ENCODE measurements around the gene NR0B2. TPM values are rescaled to one million over a fixed set of nuclear protein-coding genes. Genes with fewer than 3 reads are reported as not detected.

The NR0B2 gene
- total RNA-seq, 1 donor from 2014 or later, result not detected

DNA sequence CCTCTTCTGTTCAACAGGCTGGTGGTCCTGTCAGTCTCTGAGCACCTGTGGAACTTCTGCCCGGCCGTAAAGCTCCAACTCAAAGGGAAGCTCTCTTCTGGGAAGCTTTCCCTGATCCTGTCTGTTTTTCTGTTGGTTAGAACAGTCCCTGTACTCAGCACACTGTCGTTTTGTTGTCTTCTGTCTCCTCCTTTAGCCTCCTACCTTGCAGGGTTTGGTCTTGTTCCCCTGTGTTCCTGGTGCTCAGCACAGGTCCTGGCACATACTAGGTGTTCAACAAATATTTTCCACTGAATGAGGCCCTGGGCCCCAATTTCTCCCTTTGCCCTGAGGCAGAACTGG is 46.8 kb upstream of the NR0B2 start:
- Mint-ChIP-seq H3K27me3 (ENCODE audit: low read depth, unreplicated experiment) (peaks cover 20% of the 10 kb centered on the region), H3K4me1 (ENCODE audit: low read depth, unreplicated experiment) (no peaks in the 10 kb centered on the region), H3K4me3 (ENCODE audit: unreplicated experiment) (peak overlapping the region; percentile 74), H3K36me3 (ENCODE audit: low read depth, unreplicated experiment) (peaks cover 11% of the 10 kb centered on the region), H3K27ac (ENCODE audit: unreplicated experiment) (no peak overlapping the region), H3K9me3 (ENCODE audit: unreplicated experiment) (peaks cover 5% of the 10 kb centered on the region)
- H3K4me1 ChIP-seq (ENCODE audit: insufficient read depth, low read length), result peaks cover 5% of the 10 kb centered on the region
- DNase-seq (ENCODE audit: low read depth), result no peak
- H4K20me1 ChIP-seq (ENCODE audit: insufficient read depth, low read length), result no peaks in the 10 kb centered on the region
- FAIRE-seq, result no peak
- no peak overlapping the region for H3K27ac ChIP-seq (ENCODE audit: low read depth, low read length)
- H3K9ac ChIP-seq (ENCODE audit: low read length), result no peak overlapping the region
- peaks cover 26% of the 10 kb centered on the region for H3K27me3 ChIP-seq (ENCODE audit: insufficient read depth, low read length)
- no peak overlapping the region for H2AFZ ChIP-seq (ENCODE audit: low read depth, low read length)
- H3K9me3 ChIP-seq (ENCODE audit: insufficient read depth, low read depth, low read length), result no peaks in the 10 kb centered on the region
- no peak overlapping the region for H3K4me3 ChIP-seq (ENCODE audit: insufficient read depth, low read depth, low read length)
- TF ChIP-seq, protein P1, sequence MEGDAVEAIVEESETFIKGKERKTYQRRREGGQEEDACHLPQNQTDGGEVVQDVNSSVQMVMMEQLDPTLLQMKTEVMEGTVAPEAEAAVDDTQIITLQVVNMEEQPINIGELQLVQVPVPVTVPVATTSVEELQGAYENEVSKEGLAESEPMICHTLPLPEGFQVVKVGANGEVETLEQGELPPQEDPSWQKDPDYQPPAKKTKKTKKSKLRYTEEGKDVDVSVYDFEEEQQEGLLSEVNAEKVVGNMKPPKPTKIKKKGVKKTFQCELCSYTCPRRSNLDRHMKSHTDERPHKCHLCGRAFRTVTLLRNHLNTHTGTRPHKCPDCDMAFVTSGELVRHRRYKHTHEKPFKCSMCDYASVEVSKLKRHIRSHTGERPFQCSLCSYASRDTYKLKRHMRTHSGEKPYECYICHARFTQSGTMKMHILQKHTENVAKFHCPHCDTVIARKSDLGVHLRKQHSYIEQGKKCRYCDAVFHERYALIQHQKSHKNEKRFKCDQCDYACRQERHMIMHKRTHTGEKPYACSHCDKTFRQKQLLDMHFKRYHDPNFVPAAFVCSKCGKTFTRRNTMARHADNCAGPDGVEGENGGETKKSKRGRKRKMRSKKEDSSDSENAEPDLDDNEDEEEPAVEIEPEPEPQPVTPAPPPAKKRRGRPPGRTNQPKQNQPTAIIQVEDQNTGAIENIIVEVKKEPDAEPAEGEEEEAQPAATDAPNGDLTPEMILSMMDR (IDR thresholded peaks at IDR 0.05; ENCODE audit: insufficient read depth, low read depth, low read length), result no peak
- TF ChIP-seq EZH2 (IDR thresholded peaks at IDR 0.05; ENCODE audit: insufficient read depth, low read length), result no peak
- no peaks in the 10 kb centered on the region for H3K36me3 ChIP-seq (ENCODE audit: insufficient read depth, low read length)
- H3K4me2 ChIP-seq (ENCODE audit: low read length), result peak overlapping the region; percentile 44
- no peaks in the 10 kb centered on the region for H3K79me2 ChIP-seq (ENCODE audit: insufficient read depth, low read length)

DNA sequence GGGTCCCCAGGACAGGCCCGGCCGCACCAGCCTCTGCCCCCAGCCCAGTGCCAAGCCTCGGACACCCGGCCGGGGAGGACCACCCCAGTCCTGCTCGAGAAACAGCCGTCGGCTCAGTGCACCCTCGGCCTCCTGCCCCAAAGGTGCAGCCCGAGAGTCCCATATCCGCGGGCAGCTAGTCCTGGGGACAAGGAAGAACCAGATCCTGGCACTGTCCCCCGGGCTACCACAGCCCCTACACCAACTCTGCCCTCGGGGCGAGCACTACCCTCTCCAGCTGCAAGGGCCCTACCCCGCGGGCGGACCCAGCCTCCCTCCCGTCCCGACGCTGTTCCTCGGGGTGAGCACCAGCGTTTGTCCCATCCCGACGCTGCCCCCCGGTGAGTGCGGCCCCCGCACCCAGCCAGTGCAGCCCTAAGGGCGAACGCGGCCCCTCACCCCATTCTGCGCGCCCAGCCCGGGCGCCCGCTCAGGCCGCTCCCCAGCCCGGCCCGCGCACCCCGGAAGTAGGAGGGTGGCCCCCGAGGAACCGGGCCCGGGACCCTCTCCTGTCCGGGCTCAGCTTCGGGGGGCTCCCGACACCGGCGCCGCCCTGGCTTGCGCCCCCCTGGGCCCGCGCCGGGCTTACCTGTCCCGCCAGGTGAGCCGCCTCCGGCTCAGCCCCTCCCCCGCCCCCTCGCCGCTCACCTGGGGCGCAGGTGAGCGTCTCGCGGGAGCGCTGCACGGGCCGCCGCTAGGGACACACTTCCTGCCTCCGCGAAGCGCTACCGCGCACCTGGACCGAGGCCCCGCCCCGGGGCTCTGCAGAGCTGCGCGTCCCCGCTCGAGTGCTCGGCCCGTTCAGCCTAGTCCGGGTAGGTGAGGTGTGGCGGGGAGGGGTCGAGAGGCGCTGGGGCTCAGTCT is 46.2 kb upstream of the NR0B2 start, which contains the start of gene KDF1:
TSS of gene KDF1 (minus strand) at position 747 of the 903 bp plus-strand sequence. CDS start 8,088 bp downstream, outside the sequence.
- Histone ChIP-seq H3K9ac (ENCODE audit: low read length) (no peak within 1 kb of the TSS), H2AFZ (ENCODE audit: low read depth, low read length) (peak within 1 kb of the TSS; percentile 52), H3K4me1 (ENCODE audit: insufficient read depth, low read length) (peaks cover 5% of the 10 kb centered on the region), H3K27ac (ENCODE audit: low read depth, low read length) (no peak within 1 kb of the TSS), H3K4me2 (ENCODE audit: low read length) (peak within 1 kb of the TSS; percentile 44), H3K79me2 (ENCODE audit: insufficient read depth, low read length) (no peaks in the 10 kb centered on the region), H3K36me3 (ENCODE audit: insufficient read depth, low read length) (no peaks in the 10 kb centered on the region), H4K20me1 (ENCODE audit: insufficient read depth, low read length) (no peaks in the 10 kb centered on the region), H3K9me3 (ENCODE audit: insufficient read depth, low read depth, low read length) (no peaks in the 10 kb centered on the region), H3K27me3 (ENCODE audit: insufficient read depth, low read length) (peaks cover 26% of the 10 kb centered on the region), H3K4me3 (ENCODE audit: insufficient read depth, low read depth, low read length) (no peak within 1 kb of the TSS)
- Mint-ChIP-seq H3K4me3 (ENCODE audit: unreplicated experiment) (peak within 1 kb of the TSS; percentile 74), H3K4me1 (ENCODE audit: low read depth, unreplicated experiment) (no peaks in the 10 kb centered on the region), H3K27ac (ENCODE audit: unreplicated experiment) (no peak within 1 kb of the TSS), H3K27me3 (ENCODE audit: low read depth, unreplicated experiment) (peaks cover 20% of the 10 kb centered on the region), H3K9me3 (ENCODE audit: unreplicated experiment) (peaks cover 5% of the 10 kb centered on the region), H3K36me3 (ENCODE audit: low read depth, unreplicated experiment) (peaks cover 11% of the 10 kb centered on the region)
- DNase-seq (ENCODE audit: low read depth) (no peak), FAIRE-seq (no peak)
- TF ChIP-seq, protein P1 (IDR thresholded peaks at IDR 0.05; ENCODE audit: insufficient read depth, low read depth, low read length), result no peak
- TF ChIP-seq EZH2 (IDR thresholded peaks at IDR 0.05; ENCODE audit: insufficient read depth, low read length), result peak; percentile 100

DNA sequence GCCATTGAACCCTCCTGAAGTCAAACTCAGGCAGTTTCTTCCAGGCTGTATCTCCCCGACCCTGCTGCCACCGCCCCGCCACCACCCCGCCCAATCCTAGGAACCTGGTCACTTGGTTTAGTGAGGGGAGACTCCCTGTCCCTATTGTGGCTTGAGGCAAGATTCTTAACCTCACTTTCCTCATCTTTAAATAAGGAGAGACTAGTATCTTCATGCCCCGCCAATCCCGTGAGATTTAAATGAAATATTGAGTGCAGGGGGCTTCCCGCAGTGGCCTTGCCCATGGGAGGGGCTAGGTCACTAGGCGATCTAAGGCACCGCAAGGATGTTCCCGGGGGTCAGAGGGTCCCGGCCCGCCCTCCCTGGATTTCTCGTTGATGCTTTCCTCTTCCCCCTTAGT is 45.5 kb upstream of the NR0B2 start:
- H3K4me1 Mint-ChIP-seq (ENCODE audit: low read depth, unreplicated experiment), result no peaks in the 10 kb centered on the region
- Histone ChIP-seq H3K9me3 (ENCODE audit: insufficient read depth, low read depth, low read length) (no peaks in the 10 kb centered on the region), H3K79me2 (ENCODE audit: insufficient read depth, low read length) (no peaks in the 10 kb centered on the region), H3K36me3 (ENCODE audit: insufficient read depth, low read length) (no peaks in the 10 kb centered on the region), H3K9ac (ENCODE audit: low read length) (no peak overlapping the region), H3K4me2 (ENCODE audit: low read length) (no peak overlapping the region), H2AFZ (ENCODE audit: low read depth, low read length) (no peak overlapping the region), H3K27ac (ENCODE audit: low read depth, low read length) (no peak overlapping the region), H3K4me3 (ENCODE audit: insufficient read depth, low read depth, low read length) (no peak overlapping the region), H4K20me1 (ENCODE audit: insufficient read depth, low read length) (no peaks in the 10 kb centered on the region), H3K4me1 (ENCODE audit: insufficient read depth, low read length) (peaks cover 5% of the 10 kb centered on the region), H3K27me3 (ENCODE audit: insufficient read depth, low read length) (peaks cover 26% of the 10 kb centered on the region)
- peaks cover 11% of the 10 kb centered on the region for H3K36me3 Mint-ChIP-seq (ENCODE audit: low read depth, unreplicated experiment)
- FAIRE-seq (no peak), DNase-seq (ENCODE audit: low read depth) (no peak)
- peaks cover 20% of the 10 kb centered on the region for H3K27me3 Mint-ChIP-seq (ENCODE audit: low read depth, unreplicated experiment)
- TF ChIP-seq, protein P1 (IDR thresholded peaks at IDR 0.05; ENCODE audit: insufficient read depth, low read depth, low read length), result no peak
- no peak for TF ChIP-seq EZH2 (IDR thresholded peaks at IDR 0.05; ENCODE audit: insufficient read depth, low read length)
- no peak overlapping the region for H3K27ac Mint-ChIP-seq (ENCODE audit: unreplicated experiment)
- H3K9me3 Mint-ChIP-seq (ENCODE audit: unreplicated experiment), result peaks cover 5% of the 10 kb centered on the region
- no peak overlapping the region for H3K4me3 Mint-ChIP-seq (ENCODE audit: unreplicated experiment)

Measured in astrocyte (in vitro differentiated cells and primary cell).